NB4 (cell line): ENCODE measurements around the gene DCX.

Experiments
- DNase-seq: peaks from one replicate; pipeline ENCODE4 v3.0.0; 2010; ENCODE audit warnings: low read depth
- H3K4me3 ChIP-seq: one replicate; pipeline ENCODE4 v1.5.1; 2011; ENCODE audit warnings: mild to moderate bottlenecking, low read depth, low read length, moderate library complexity
- MYC ChIP-seq: IDR thresholded peaks from 2 replicates; pipeline ENCODE4 v1.6.1; 2011; ENCODE audit warnings: low read depth, low read length
- POLR2A ChIP-seq: IDR thresholded peaks from 2 replicates; pipeline ENCODE4 v1.6.1; 2011; ENCODE audit warnings: mild to moderate bottlenecking; ENCODE audit not compliant: insufficient read length; ENCODE audit errors: extremely low read depth
- TF ChIP-seq, protein P1 (sequence below): IDR thresholded peaks from one replicate; pipeline ENCODE4 v1.5.1; 2012; ENCODE audit warnings: low read depth, low read length
- TF ChIP-seq, protein P2 (sequence below): IDR thresholded peaks from 2 replicates; pipeline ENCODE4 v1.6.1; 2011; ENCODE audit warnings: low read depth, low read length

DCX gene

DNA sequence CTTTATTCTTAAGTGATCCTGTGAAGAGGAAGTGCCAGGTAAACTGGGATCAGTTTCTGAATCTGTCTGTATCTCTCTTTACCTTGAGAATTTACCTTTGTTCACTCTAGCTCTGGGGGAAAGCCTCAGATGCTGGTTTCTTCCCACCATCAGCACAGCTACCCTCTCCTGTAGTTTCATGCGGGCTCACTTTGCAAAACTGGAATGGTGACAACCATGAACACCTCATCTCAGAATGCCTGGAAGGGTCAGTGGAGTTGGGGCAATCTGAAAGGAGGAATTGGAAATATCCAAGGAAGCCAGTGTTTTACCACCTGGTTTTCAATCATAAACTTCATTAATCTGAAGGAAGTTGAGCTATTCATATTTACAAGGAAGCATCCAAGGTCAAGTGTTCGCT lies 30.8 kb upstream of the DCX start:
- DNase-seq, result no peak
- no peak overlapping the region for H3K4me3 ChIP-seq
- TF ChIP-seq, protein P1, sequence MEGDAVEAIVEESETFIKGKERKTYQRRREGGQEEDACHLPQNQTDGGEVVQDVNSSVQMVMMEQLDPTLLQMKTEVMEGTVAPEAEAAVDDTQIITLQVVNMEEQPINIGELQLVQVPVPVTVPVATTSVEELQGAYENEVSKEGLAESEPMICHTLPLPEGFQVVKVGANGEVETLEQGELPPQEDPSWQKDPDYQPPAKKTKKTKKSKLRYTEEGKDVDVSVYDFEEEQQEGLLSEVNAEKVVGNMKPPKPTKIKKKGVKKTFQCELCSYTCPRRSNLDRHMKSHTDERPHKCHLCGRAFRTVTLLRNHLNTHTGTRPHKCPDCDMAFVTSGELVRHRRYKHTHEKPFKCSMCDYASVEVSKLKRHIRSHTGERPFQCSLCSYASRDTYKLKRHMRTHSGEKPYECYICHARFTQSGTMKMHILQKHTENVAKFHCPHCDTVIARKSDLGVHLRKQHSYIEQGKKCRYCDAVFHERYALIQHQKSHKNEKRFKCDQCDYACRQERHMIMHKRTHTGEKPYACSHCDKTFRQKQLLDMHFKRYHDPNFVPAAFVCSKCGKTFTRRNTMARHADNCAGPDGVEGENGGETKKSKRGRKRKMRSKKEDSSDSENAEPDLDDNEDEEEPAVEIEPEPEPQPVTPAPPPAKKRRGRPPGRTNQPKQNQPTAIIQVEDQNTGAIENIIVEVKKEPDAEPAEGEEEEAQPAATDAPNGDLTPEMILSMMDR, result no peak
- TF ChIP-seq MYC (no peak), POLR2A (no peak)
- TF ChIP-seq, protein P2, sequence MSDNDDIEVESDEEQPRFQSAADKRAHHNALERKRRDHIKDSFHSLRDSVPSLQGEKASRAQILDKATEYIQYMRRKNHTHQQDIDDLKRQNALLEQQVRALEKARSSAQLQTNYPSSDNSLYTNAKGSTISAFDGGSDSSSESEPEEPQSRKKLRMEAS, result no peak

DNA sequence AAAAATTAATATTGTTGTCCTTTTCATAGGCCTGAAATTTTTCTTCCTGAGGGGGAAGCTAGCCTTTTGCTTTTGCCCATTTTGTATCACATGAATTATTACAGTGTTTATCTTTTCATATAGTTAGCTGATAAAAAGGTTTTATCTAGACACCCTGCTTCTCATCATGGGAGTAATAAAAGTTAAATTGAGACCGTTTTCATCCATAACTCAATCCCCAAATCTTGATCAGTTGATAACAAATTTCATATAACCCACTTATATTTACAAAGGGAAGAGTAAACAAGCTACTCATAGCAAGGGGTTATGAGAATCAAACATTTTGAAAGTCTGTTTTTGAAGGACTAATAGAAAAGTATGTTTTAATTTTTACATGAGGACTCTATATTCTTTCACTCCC lies 23.5 kb upstream of the DCX start:
- H3K4me3 ChIP-seq, result no peak overlapping the region
- DNase-seq, result no peak
- TF ChIP-seq MYC, result no peak
- TF ChIP-seq POLR2A, result no peak
- TF ChIP-seq, protein P1, result no peak
- TF ChIP-seq, protein P2, result no peak

DNA sequence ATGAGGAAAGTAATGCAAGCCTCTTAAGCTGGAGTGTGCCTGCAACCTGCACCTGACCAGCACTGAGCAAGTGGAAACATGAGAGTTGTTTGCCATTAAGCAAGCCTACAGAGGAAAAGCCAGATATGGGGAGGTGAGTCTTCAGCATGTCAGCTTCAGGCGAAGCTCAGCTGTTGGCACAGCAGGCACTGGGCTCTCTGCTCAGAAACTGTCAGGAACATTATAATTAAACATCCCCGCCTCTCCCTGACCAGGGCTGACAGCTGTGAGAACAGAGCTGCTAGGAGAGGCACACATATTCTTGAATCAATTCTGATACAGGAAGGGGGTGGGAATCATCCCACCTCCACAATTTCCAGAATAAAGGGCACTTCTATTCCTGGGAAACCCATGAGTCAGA lies 19.0 kb upstream of the DCX start:
- DNase-seq, result no peak
- TF ChIP-seq POLR2A, result no peak

DNA sequence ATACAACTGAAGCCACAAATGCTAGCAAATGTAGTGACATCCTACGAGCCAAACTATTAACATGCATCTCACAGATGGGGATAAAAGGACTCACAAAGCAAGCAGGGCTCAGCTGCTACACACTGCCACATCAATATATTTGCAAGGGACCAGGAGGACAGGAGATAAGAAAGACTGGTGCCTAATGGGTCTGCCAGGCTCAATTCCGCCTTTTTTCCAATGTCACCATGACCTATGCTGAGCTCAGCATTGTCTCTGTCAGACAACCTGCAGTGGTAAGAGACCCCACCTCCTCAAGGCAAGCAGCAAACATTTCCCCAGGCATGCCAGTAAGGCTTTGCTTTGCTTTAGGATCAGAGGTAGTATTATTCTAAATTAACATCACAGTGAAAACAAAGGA lies 435 bp downstream of the DCX start:
- TF ChIP-seq, protein P1, result no peak
- TF ChIP-seq MYC (no peak), POLR2A (no peak)
- TF ChIP-seq, protein P2, result no peak
- H3K4me3 ChIP-seq, result no peak overlapping the region
- no peak for DNase-seq

More for the DNA sequence above, 19.0 kb upstream of the DCX start:
- H3K4me3 ChIP-seq, result no peak overlapping the region

DNA sequence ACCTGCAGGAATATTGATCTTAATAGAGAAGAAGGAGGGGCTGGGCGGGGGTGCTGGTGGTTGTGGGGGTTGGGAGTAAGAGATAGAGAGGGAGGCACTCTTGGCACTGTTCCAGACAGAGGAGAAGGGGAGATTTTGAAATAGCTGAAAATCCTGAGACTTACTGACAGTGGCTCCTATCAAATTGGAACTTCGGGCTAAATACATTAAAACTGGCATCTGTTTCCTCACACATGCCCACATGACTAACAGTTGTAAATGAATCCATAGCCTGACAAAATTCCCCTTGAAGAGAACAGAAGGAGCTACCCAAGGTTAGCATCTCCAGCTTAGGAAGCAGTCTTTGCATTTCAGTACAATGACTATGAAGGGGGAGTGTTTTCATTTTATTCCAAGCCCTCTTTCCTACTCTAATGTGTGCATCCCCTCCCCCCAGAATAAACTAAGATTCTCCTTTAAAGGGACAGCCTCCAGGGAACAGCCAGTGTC lies 1.4 kb downstream of the DCX start:
- H3K4me3 ChIP-seq, result no peak overlapping the region
- TF ChIP-seq POLR2A, result no peak
- TF ChIP-seq, protein P2, result no peak
- no peak for DNase-seq

DNA sequence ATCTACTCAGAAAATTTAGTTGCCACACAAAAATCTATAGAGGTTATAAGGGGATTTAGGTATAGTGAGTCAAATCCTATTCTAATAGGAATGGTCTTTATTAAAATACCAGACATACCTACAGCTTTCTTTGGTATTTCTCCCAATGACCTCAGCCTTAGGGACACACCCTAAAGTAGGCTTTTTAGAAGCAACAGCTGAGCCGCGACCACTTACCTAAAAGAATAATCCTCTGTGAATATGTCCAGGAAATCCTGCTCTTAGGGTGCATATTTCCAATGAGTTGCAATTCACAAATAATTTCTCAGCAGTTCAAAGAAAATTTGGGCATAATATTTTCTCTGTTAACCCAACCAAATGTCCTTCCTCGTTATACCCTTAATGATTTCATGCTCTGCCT lies 2.7 kb downstream of the DCX start:
- DNase-seq, result no peak
- H3K4me3 ChIP-seq, result no peak overlapping the region
- TF ChIP-seq, protein P1, result no peak
- TF ChIP-seq POLR2A (no peak), MYC (no peak)
- TF ChIP-seq, protein P2, result no peak

DNA sequence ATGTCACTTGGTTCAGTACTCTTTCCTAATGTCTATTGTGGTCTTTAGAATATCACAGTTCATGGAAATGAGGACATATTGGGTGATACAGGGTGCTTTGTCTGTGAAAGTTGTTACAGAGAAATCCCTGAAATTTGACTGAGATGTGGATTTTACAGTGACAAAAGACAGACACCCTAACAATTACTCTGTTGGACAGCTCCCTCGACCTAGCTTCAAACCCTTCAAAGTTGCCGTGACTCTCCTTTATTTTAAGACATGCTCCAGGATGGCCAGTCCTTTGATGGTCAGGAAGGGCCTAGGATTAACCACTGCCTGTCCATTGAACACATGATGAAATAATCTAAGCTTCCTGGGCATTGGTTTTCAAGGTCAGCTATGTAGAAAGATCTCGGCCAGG lies 4.0 kb downstream of the DCX start:
- no peak overlapping the region for H3K4me3 ChIP-seq
- DNase-seq, result no peak
- TF ChIP-seq, protein P1, result no peak
- no peak for TF ChIP-seq MYC
- TF ChIP-seq, protein P2, result no peak
